NCI-H187 treated with DMSO at 0.1 percent for 48 hours (cell line): ENCODE data around the gene ERMARD.

Experiments
- DNase-seq: peaks from one replicate; lab custom pipeline; 2025; lab: John Stamatoyannopoulos, UW

Gene ERMARD

DNA sequence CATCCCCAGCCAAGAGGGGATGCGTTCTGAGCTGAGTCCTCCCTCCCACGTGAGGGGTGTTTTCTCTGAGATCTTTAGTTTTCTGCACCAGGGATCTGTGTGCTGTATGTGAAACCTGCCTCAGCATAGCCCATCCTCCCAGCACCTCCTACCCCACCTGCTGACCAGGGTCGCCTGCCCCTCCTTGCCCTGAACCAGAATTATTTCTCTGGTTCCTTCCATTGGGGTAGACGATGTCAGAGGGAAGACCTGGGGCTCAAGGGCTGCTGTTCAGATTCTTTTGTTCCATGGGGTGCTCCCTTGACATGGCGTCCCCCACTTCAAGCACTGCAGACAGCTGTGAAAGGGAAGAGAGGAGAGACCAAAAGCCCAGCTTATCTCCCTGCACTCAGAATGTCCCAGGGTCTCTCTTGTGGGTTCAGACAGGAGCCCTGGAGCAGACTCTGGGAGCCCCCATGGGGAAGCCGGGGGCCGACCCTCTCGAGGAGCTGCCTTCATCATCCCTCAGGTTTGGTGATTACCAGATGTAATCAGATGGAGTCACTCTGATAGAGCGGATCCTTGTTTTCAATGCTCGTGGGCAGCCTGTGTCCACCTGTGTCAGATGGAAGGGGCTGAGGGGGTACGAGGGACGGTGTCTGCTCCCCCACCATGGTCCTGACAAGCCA is 74.3 kb downstream of the ERMARD start:
- DNase-seq: no peak

- DNase-seq: no peak
These were observed 75.3 kb downstream of the ERMARD start for GRCh38 chr6:169826697-169827096.

DNA sequence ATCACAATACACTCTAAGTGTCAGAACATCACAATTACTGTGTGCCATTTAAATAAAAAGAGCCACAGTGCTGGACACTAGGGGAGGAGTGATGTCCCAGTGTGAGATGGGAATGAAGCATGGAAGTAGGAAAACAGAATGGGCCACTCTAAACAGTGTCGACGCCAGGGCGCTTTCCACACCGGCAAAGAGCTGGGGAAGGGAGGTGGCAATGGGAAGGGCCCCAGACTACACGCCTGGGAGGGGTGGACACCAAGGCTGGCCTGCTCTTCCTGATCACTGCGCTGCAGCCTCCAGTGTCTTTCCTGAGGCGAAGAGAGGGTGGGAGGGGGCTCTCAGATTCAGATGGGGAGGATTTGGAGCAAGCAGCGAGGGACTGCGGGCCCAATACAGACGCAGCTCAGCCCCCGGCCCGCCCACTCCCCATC is 75.9 kb downstream of the ERMARD start:
- no peak for DNase-seq

DNA sequence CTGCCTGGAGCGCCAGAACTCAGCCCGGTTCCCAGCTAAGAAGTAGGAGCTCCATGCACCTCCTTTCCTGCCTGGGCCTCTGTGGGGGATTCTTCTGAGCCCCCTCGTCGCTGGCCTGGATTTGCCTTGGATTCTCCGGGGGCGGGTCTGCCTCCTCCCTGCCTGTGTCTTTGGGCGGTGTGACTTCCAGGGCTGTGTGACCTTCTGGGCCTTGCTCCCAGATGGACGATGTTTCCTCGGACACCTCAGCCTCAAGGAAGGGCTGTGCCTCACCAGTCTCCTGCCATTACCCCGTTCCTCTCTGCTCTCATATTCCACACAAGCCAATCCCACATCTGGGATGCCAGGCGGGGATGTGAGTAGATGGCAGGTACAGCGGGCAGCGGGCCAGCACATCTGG is 76.8 kb downstream of the ERMARD start:
- DNase-seq: no peak

GRCh38 chr6:169829786-169830185 is 78.4 kb downstream of the ERMARD start:
- DNase-seq: no peak

DNA sequence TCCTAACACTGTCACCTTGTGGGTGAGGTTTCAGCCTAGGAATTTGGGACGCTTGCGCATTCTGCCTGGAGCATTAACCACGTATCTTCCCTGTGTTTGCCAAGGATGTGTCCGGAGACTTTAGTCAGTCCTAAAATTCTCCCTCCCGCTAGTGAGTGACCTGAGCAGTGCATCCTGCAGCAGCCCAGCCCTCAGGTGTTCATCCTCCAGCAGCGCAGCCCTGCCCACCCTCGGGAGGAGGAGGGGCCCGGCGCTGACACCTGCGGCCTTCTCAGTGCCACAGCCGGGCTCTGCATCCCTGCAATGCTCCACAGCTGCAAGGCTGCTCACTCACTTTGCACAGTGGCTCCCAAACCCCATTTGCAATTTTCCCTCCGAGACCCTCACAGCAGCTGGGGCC is 79.5 kb downstream of the ERMARD start:
- DNase-seq: no peak
